Uterus (tissue), 2 donors: ENCODE data around the gene GSE1.

Source experiments
- CTCF ChIP-seq, 4 experiments: fragments of 200-600 bp in 2 of 4; fragments of 450-650 bp in 2 of 4; sonication (generic) in 2 of 4; IDR thresholded peaks; one replicate each; pipeline ENCODE4 v1.5.1; 2016 to 2019; ENCODE audit warnings: antibody characterized with exemption in 4 of 4, mild to moderate bottlenecking in 2 of 4, moderate library complexity in 1 of 4
- POLR2A ChIP-seq, 2 donors: fragments of 450-650 bp; IDR thresholded peaks; one replicate each; pipeline ENCODE4 v1.6.1; 2016; ENCODE audit warnings: antibody characterized with exemption in 2 of 2, mild to moderate bottlenecking in 1 of 2, moderate library complexity in 1 of 2

DNA sequence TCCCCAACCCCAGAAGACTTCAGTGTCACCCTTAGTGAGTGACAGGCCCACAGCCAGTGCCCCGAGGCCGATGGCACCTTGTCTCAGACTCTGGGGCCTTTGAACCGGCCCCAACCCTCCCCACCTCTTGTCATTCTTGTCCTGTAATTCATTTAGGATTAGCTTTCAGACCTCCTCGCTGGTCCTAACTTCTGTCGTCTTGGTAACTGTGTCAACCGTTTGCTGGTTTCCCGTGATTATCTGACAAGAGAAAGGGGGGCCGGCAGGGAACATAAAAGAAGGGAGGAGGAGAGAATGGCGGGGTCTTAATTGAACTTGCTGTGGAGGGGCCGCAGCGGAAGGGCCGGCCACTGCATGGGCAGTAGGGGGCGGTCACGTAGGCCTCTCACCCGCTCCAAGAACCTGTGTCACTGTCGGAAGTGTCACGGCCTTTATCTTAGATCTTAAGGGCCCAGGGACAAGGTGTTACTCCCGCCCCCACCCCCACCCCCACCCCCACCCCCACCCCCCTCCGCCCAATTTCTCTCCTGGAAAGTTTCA lies 46.5 kb upstream of the GSE1 start:
- no peak for TF ChIP-seq CTCF (IDR thresholded peaks at IDR 0.05)
- no peak for TF ChIP-seq POLR2A (IDR thresholded peaks at IDR 0.05)
